DOHH2 (cell line): ENCODE results near the gene ZNF169.
"Not testable (repeated sequence)": the region's sequence is repeated elsewhere in the genome, so short reads cannot be mapped to it uniquely, and the experiment has no call there.

Experiments
- H3F3A ChIP-seq: fragments of 200-600 bp; sonication (generic), shearing (Covaris generic); 2 replicates; pipeline ENCODE4 v1.6.0; 2016; ENCODE audit warnings: antibody characterized with exemption, mild to moderate bottlenecking; ENCODE audit not compliant: control insufficient read depth, insufficient read depth
- H3K27ac ChIP-seq: fragments of 200-600 bp; sonication (generic); 2 replicates; pipeline ENCODE4 v1.5.1; 2014; ENCODE audit warnings: low read depth, mild to moderate bottlenecking, low read length, moderate library complexity
- H3K27me3 ChIP-seq: fragments of 200-600 bp; sonication (generic); 2 replicates; pipeline ENCODE4 v1.6.1; 2014; ENCODE audit warnings: mild to moderate bottlenecking, low read length, mixed read lengths; ENCODE audit not compliant: control insufficient read depth
- H3K36me3 ChIP-seq: fragments of 200-600 bp; sonication (generic); 2 replicates; pipeline ENCODE4 v1.6.1; 2014; ENCODE audit warnings: mild to moderate bottlenecking, low read length, moderate library complexity, mixed read lengths; ENCODE audit not compliant: control insufficient read depth
- H3K4me1 ChIP-seq: fragments of 200-600 bp; sonication (generic); 2 replicates; pipeline ENCODE4 v1.6.1; 2014; ENCODE audit warnings: mild to moderate bottlenecking, low read length, mixed read lengths; ENCODE audit not compliant: control insufficient read depth
- H3K4me2 ChIP-seq: fragments of 200-600 bp; sonication (generic); 2 replicates; pipeline ENCODE4 v1.6.0; 2014; ENCODE audit warnings: mild to moderate bottlenecking, low read length, moderate library complexity
- H3K4me3 ChIP-seq: fragments of 200-600 bp; sonication (generic); 2 replicates; pipeline ENCODE4 v1.5.1; 2014; ENCODE audit warnings: mild to moderate bottlenecking, low read length, mixed read lengths
- H3K79me2 ChIP-seq: fragments of 200-600 bp; sonication (generic); 2 replicates; pipeline ENCODE4 v1.6.1; 2014; ENCODE audit warnings: mild to moderate bottlenecking, low read length, mixed read lengths; ENCODE audit not compliant: control insufficient read depth
- H3K9me2 ChIP-seq: fragments of 200-600 bp; sonication (generic); replicated peaks from 2 replicates; pipeline ENCODE4 v1.6.1; 2014; ENCODE audit warnings: mild to moderate bottlenecking, low read length, mixed read lengths; ENCODE audit not compliant: control insufficient read depth
- H3K9me3 ChIP-seq: fragments of 200-600 bp; sonication (generic); 2 replicates; pipeline ENCODE4 v1.6.1; 2014; ENCODE audit warnings: antibody characterized with exemption, low read length, mixed read lengths; ENCODE audit not compliant: control insufficient read depth, insufficient read depth
- H4K20me1 ChIP-seq: fragments of 200-600 bp; sonication (generic); 2 replicates; pipeline ENCODE4 v1.6.0; 2014; ENCODE audit warnings: low read depth, mild to moderate bottlenecking, antibody characterized with exemption, low read length, moderate library complexity; ENCODE audit not compliant: control insufficient read depth, insufficient read depth

ZNF169 gene

DNA sequence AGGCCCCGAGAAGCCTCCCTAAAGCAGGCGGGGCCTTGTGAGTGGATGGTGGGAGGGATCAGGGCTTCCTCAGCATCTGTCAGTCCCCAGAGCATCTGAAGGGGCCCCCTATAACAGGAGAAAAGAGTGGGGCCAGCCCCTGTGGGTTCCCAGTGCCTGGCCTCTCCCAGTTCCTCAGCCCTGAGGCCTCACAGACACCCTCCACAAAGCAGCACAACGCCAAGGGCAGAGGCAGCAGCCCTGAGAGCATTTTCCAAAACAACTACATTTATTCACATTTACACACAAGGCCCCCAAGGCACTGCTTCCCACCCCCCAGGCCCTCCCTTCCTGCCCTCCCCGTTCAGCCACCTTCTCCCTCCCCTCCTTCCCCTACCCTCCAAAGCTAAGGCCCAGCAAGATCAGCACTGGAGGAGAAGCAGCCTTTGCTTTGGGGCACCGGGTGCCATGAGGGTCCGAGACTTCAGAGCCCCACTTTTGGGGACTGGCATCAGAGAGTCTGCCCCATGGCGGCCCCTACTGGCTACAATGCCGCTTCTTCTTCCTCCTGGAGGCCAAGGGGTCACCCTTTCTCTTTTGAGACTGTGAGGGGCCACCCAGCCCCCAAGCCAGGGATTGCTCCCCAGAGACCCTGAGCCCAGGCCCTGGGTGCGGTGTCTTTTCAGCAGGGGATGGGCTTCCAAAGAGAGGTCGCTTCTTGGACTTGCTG, 59.0 kb downstream of the ZNF169 start:
- not testable (repeated sequence) for H3K36me3 ChIP-seq, H3K4me2 ChIP-seq, H3K4me3 ChIP-seq, H4K20me1 ChIP-seq, H3F3A ChIP-seq, H3K27ac ChIP-seq, H3K4me1 ChIP-seq, H3K79me2 ChIP-seq, H3K27me3 ChIP-seq, H3K9me3 ChIP-seq, H3K9me2 ChIP-seq

DNA sequence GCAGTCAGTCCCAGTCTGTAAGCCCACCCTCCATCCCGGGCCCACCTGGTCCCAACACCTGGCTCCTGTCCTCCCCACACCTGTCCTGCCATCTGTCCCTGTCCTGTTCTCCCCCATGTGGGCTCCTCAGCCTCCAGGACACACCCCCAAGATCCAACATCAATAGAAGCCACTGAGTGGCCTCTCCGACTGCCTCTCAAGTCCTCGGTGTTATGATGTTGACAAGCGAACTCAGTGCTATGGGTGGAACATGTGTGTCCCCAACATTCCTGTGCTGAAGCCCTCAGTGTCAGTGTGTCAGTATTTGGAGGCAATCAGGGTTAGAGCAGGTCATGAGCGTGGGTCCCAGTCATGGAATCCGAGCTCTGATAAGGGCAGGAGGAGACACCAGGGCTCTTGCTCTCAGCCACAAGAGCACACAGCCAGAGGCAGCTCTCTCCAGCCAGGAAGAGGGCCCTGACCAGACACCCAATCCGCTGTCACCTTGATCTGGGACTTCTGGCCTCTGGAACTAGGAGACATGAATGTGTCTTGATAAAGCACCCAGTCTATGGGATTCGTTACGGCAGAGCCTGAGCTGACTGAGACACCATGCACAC, 63.3 kb downstream of the ZNF169 start:
- H3K4me2 ChIP-seq, H3K4me3 ChIP-seq, H3K9me3 ChIP-seq, H3K4me1 ChIP-seq, H3K36me3 ChIP-seq, H4K20me1 ChIP-seq, H3K79me2 ChIP-seq, H3K27me3 ChIP-seq, H3K27ac ChIP-seq, H3F3A ChIP-seq, H3K9me2 ChIP-seq: not testable (repeated sequence)

DNA sequence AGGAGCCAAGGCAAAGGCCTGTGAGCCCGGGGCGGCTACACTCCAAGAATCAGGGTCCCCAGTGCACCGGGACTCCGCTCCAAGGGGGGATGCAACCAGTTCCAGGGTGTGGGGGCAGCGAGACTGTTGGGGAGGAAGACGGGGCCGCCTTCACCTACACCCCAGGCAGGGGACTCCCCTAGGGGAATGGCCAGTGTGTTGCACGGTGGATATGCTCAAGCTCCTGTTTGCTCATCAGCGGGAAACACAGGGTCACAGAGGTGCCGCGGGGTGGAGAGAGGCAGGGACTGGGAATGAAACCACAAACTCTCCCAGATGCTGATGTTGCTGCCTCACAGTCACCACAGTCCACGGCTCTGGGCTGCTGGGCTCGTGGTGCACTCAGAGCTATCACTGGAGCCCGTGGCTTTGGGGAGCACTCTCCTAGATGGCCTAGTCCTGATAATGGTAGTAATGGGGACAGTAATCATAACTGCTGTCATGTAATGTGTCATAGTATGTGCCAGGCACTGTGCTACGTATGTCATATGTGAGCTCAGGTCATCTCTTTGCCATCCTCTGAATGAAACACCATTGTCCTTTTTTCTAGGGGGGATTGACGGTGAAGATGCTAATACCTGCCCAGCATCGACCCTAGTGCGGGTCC, 64.2 kb downstream of the ZNF169 start:
- H3K9me2 ChIP-seq, H3K9me3 ChIP-seq, H3F3A ChIP-seq, H3K4me1 ChIP-seq, H3K27me3 ChIP-seq, H3K27ac ChIP-seq, H3K4me2 ChIP-seq, H3K4me3 ChIP-seq, H3K79me2 ChIP-seq, H4K20me1 ChIP-seq, H3K36me3 ChIP-seq: not testable (repeated sequence)

GRCh38 chr9:94325583-94325982, 66.5 kb downstream of the ZNF169 start:
- not testable (repeated sequence) for H3K9me2 ChIP-seq, H3K9me3 ChIP-seq, H3K36me3 ChIP-seq, H3F3A ChIP-seq, H3K4me2 ChIP-seq, H3K79me2 ChIP-seq, H3K4me3 ChIP-seq, H3K27me3 ChIP-seq, H3K4me1 ChIP-seq, H4K20me1 ChIP-seq, H3K27ac ChIP-seq

DNA sequence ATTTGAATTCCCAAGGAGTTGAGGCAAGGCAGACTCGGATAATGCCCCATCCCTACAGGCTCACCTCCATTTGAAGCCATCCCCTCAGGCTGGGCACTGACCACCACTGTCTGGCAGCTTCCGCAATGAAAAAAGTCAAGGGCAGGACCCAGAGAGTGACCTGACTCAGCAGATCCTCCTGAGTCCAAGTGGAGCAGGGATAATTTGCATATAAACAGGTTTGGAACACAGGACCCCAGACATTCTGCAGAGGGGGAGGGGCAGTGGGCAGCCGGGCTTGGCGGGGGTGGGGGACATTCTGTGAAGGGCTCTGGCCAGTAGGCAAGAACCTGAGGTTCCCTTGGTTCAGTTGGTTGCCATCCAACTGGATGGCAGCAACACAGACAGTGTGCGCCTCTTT, 69.4 kb downstream of the ZNF169 start, which contains the start of gene NUTM2F:
TSS of gene NUTM2F (minus strand) at position 101 of the 400 bp plus-strand sequence. CDS start at position 80, 21 bp downstream.
- H3F3A ChIP-seq, H4K20me1 ChIP-seq: not testable (repeated sequence)

GRCh38 chr9:94336445-94336844, 77.3 kb downstream of the ZNF169 start:
- not testable (repeated sequence) for H4K20me1 ChIP-seq, H3K9me3 ChIP-seq, H3K4me2 ChIP-seq, H3K4me1 ChIP-seq, H3K27ac ChIP-seq, H3F3A ChIP-seq, H3K36me3 ChIP-seq, H3K9me2 ChIP-seq, H3K4me3 ChIP-seq, H3K27me3 ChIP-seq, H3K79me2 ChIP-seq

More for the DNA sequence above, 69.4 kb downstream of the ZNF169 start, which contains the start of gene NUTM2F:
- not testable (repeated sequence) for H3K79me2 ChIP-seq, H3K27ac ChIP-seq, H3K4me3 ChIP-seq, H3K27me3 ChIP-seq, H3K4me2 ChIP-seq, H3K9me2 ChIP-seq, H3K9me3 ChIP-seq, H3K36me3 ChIP-seq, H3K4me1 ChIP-seq

DNA sequence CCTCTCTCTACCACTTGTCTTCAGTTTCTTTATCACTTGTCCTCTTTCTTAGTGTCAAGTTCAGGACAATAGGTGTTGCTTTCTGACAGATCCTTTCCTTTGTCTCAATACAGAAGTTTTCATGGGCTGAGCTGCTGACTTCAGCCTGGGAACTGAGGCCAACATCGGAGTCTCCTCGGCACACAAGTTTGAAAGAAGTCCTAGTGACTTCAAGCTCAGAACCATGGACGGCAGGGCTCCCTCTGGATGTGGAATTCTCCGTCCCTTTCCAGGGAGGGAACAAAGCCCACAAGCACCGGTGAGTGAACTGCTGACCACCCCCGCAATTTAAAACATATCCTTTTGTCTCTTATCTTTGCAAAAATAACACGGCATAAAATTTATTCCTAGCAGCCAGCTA, 79.6 kb downstream of the ZNF169 start:
- H3K4me2 ChIP-seq, H3K27me3 ChIP-seq, H3K27ac ChIP-seq, H3K36me3 ChIP-seq, H3K4me1 ChIP-seq, H3K9me2 ChIP-seq, H3K4me3 ChIP-seq, H3K79me2 ChIP-seq, H3F3A ChIP-seq, H3K9me3 ChIP-seq, H4K20me1 ChIP-seq: not testable (repeated sequence)

- H3K4me1 ChIP-seq, H3K27ac ChIP-seq, H3K36me3 ChIP-seq, H3K9me2 ChIP-seq, H3K9me3 ChIP-seq, H3F3A ChIP-seq, H4K20me1 ChIP-seq, H3K4me2 ChIP-seq, H3K4me3 ChIP-seq, H3K27me3 ChIP-seq, H3K79me2 ChIP-seq: not testable (repeated sequence)
Observed at GRCh38 chr9:94339657-94340056, 80.6 kb downstream of the ZNF169 start.
